HG02981 (cell line): ENCODE results near the gene CHST6.
"Not testable (repeated sequence)": the region's sequence is repeated elsewhere in the genome, so short reads cannot be mapped to it uniquely, and the experiment has no call there.

ENCODE experiments used
- ATAC-seq: cut with Tn5 transposase; IDR thresholded peaks from one replicate; pipeline ENCODE4 v1.9.1; 2021; ENCODE audit warnings: mild to moderate bottlenecking, moderate library complexity; ENCODE audit not compliant: unreplicated experiment

CHST6 gene

GRCh38 chr16:75477680-75478473, 17.4 kb downstream of the CHST6 start:
- no peak for ATAC-seq

- no peak for ATAC-seq
Measured at GRCh38 chr16:75476817-75477216, 18.4 kb downstream of the CHST6 start.

GRCh38 chr16:75475420-75475847, 19.8 kb downstream of the CHST6 start:
- no peak for ATAC-seq

GRCh38 chr16:75472908-75473877, 22.0 kb downstream of the CHST6 start:
- ATAC-seq, result no peak

GRCh38 chr16:75471723-75472633, 23.3 kb downstream of the CHST6 start:
- ATAC-seq, result peak; percentile 61

GRCh38 chr16:75466760-75467159, 28.5 kb downstream of the CHST6 start:
- no peak for ATAC-seq

- peak; percentile 91 for ATAC-seq
Measured at GRCh38 chr16:75464122-75464918, 30.9 kb downstream of the CHST6 start, which contains the start of gene TMEM170A. TMEM170A (minus strand) TSS chr16:75464689; CDS start chr16:75464600, 89 bp downstream.

GRCh38 chr16:75463389-75464121, 31.7 kb downstream of the CHST6 start:
- ATAC-seq, result peak; percentile 5

- peak; percentile 33 for ATAC-seq
Measured at GRCh38 chr16:75462806-75463205, 32.4 kb downstream of the CHST6 start.

- ATAC-seq, result no peak
Measured at GRCh38 chr16:75461575-75461974, 33.7 kb downstream of the CHST6 start.

- no peak for ATAC-seq
Measured at GRCh38 chr16:75460446-75460845, 34.8 kb downstream of the CHST6 start.

GRCh38 chr16:75459691-75460090, 35.5 kb downstream of the CHST6 start:
- no peak for ATAC-seq

GRCh38 chr16:75458439-75458838, 36.8 kb downstream of the CHST6 start:
- no peak for ATAC-seq

- no peak for ATAC-seq
Measured at GRCh38 chr16:75458029-75458428, 37.2 kb downstream of the CHST6 start.

GRCh38 chr16:75457485-75458021, 37.7 kb downstream of the CHST6 start:
- ATAC-seq, result no peak

GRCh38 chr16:75456971-75457370, 38.3 kb downstream of the CHST6 start:
- no peak for ATAC-seq

GRCh38 chr16:75456486-75456885, 38.8 kb downstream of the CHST6 start:
- not testable (repeated sequence) for ATAC-seq

GRCh38 chr16:75455677-75456076, 39.6 kb downstream of the CHST6 start:
- ATAC-seq, result no peak
